ENCODE results near the gene ZFYVE1. TPM values are rescaled to one million over a fixed set of nuclear protein-coding genes. Genes with fewer than 3 reads are reported as not detected.

The ZFYVE1 gene
- total and polyA plus RNA-seq, 10 of the 15 experiments (the other 5 are each of a cell fraction or from before 2014, with no cell fraction given) = 1.2 to 13.3 (median 6.4) TPM

DNA sequence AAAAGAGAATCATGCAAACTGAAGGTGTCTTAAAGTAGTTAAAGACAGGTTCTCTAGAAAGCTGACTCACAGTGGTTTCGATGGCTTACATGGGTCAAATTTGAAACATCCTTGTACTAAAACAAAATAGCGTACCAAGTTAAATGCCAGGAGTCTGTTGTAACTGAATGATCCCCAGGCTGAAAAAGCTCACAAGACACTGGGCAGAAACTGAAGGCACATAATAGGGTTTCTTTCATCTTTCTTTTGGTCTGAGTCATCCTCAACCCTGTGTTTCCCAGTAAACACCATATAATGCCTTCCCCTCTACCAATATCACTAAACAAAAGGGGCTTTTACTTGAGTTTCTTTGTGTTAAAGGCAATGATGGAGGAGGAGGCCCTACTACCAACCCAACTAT lies 12.8 kb downstream of the ZFYVE1 start (continued):
- TF ChIP-seq CUX1 (IDR thresholded peaks at IDR 0.05; ENCODE audit: insufficient replicate concordance, low read depth, low read length) (peak; percentile 81), NFYA (IDR thresholded peaks at IDR 0.05; ENCODE audit: borderline replicate concordance, low read depth, low read length) (no peak), FOXK2 (IDR thresholded peaks at IDR 0.05) (no peak), FOXM1 (IDR thresholded peaks at IDR 0.05; ENCODE audit: low read depth, low read length) (peak; percentile 76; the same call in 1 of the 2 replicates), YBX1 (IDR thresholded peaks at IDR 0.05) (no peak), ZNF24 (IDR thresholded peaks at IDR 0.05) (no peak), RUNX3 (IDR thresholded peaks at IDR 0.05; ENCODE audit: low read length) (peak; percentile 80), BMI1 (IDR thresholded peaks at IDR 0.05; ENCODE audit: borderline replicate concordance) (no peak), NR2F1 (conservative IDR thresholded peaks at IDR 0.05) (peak; percentile 56; the same call in 1 of the 2 replicates), NFIC (IDR thresholded peaks at IDR 0.05; ENCODE audit: low read depth, low read length) (peak; percentile 62), TBL1XR1 (IDR thresholded peaks at IDR 0.05; ENCODE audit: low read depth, low read length) (no peak), RB1 (IDR thresholded peaks at IDR 0.05; ENCODE audit: borderline replicate concordance) (no peak), EGR1 (IDR thresholded peaks at IDR 0.05; ENCODE audit: borderline replicate concordance in 1 of 2, low read depth in 2 of 2, low read length in 2 of 2) (no peak), ZSCAN29 (IDR thresholded peaks at IDR 0.05) (no peak), PKNOX1 (IDR thresholded peaks at IDR 0.05) (no peak; the same call in 1 of the 2 replicates), RAD51 (IDR thresholded peaks at IDR 0.05) (no peak), SIX5 (IDR thresholded peaks at IDR 0.05; ENCODE audit: low read depth, low read length, severe bottlenecking) (no peak), ZNF622 (IDR thresholded peaks at IDR 0.05) (no peak), RELA (IDR thresholded peaks at IDR 0.05; ENCODE audit: borderline replicate concordance, partially characterized antibody) (no peak), CBFB (IDR thresholded peaks at IDR 0.05; ENCODE audit: low read depth) (no peak; the same call in 1 of the 2 replicates), JUNB (IDR thresholded peaks at IDR 0.05) (peak; percentile 90), BHLHE40 (IDR thresholded peaks at IDR 0.05; ENCODE audit: borderline replicate concordance in 1 of 2, low read depth in 2 of 2, low read length in 1 of 2) (peak; percentile 80 to 86), ZNF274 (IDR thresholded peaks at IDR 0.05; ENCODE audit: insufficient read depth, insufficient read length) (no peak)

Measured in GM12878 (cell line).